Measurements from ENCODE around the gene MAST1.

DNA sequence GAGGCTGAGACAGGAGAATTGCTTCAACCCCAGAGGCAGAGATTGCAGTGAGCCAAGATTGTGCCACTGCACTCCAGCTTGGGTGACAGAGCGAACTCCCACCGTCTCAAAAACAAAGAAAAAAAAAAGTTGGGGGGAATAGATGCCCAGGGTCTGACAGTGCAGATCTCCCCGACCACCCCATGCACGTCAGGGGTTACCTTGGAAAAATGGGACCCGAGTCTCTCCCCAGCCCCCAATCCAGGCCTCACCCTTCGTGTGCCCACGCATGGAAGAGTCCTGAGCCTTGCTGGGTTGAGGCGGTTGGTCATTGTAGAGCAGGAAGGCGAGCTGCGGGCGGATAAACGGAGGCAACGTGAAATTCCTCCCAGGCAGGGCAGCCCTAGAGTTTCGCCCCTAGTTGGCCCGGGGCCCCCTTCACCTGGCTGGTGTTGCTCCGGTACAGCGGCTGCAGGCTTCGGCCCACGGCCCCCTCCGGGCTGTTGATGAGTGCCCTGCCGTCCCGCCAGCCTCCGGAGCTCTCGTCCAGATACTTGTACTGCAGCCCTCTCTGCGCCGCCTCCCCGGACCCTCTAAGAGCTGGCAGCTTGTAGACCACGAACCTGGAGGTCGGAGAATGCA, 42.3 kb downstream of the MAST1 start:
- TF ChIP-seq CTCF (IDR thresholded peaks at IDR 0.05) (no peak), EZH2 (IDR thresholded peaks at IDR 0.05; ENCODE audit: borderline replicate concordance, insufficient read depth, low read depth, low read length, poor library complexity, severe bottlenecking) (no peak)
